NK-92 (cell line): Measurements from ENCODE around the gene F7.

ENCODE experiments used
- DNase-seq: peaks from one replicate; lab custom pipeline; 2025; ENCODE audit not compliant: unreplicated experiment; lab: John Stamatoyannopoulos, UW

Gene F7

GRCh38 chr13:113116871-113117271 lies 11.3 kb downstream of the F7 start:
- no peak for DNase-seq

GRCh38 chr13:113117335-113117872 lies 11.8 kb downstream of the F7 start:
- DNase-seq: no peak

- no peak for DNase-seq
Measured at GRCh38 chr13:113117911-113118260, 12.3 kb downstream of the F7 start.

- no peak for DNase-seq
Measured at GRCh38 chr13:113118261-113119021, 12.8 kb downstream of the F7 start.

GRCh38 chr13:113119166-113119821 lies 13.7 kb downstream of the F7 start:
- no peak for DNase-seq

- no peak for DNase-seq
Measured at GRCh38 chr13:113119822-113120189, 14.2 kb downstream of the F7 start.

GRCh38 chr13:113120300-113121182 lies 14.9 kb downstream of the F7 start:
- no peak for DNase-seq

- no peak for DNase-seq
Measured at GRCh38 chr13:113121183-113121927, 15.8 kb downstream of the F7 start.

- DNase-seq: no peak
Measured at GRCh38 chr13:113121928-113122471, 16.4 kb downstream of the F7 start.

- no peak for DNase-seq
Measured at GRCh38 chr13:113122550-113123225, 17.1 kb downstream of the F7 start, which contains the start of gene F10. F10 (plus strand) TSS chr13:113122799; CDS start chr13:113122856, 57 bp downstream.

- no peak for DNase-seq
Measured at GRCh38 chr13:113123226-113124201, 17.9 kb downstream of the F7 start.

- DNase-seq: no peak
Measured at GRCh38 chr13:113124211-113124970, 18.8 kb downstream of the F7 start.

- no peak for DNase-seq
Measured at GRCh38 chr13:113125506-113126264, 20.1 kb downstream of the F7 start.

GRCh38 chr13:113126265-113127150 lies 20.9 kb downstream of the F7 start:
- no peak for DNase-seq

- no peak for DNase-seq
Measured at GRCh38 chr13:113129480-113129879, 23.9 kb downstream of the F7 start.
